HCT116 (cell line): ENCODE results near the gene MAPKAP1. TPM values are rescaled to one million over a fixed set of nuclear protein-coding genes. Genes with fewer than 3 reads are reported as not detected.

ENCODE experiments used
- ATAC-seq: fragments of 200-7000 bp; cut with Tn5 transposase; 2 replicates; pipeline ENCODE4 v1.9.1; 2020; ENCODE audit warnings: mild to moderate bottlenecking, moderate library complexity
- BruUV-seq: library from RNA; stranded (reverse); fragments of 400-500 nt; replicated peaks from 2 replicates; lab custom pipeline; 2021; lab: Mats Ljungman, UMichigan
- CTCF ChIA-PET: fragments of 300-600 bp; sonication (Branson Sonifier 250); formaldehyde crosslinking; loops from one replicate; lab custom pipeline; 2021; ENCODE audit warnings: antibody characterized with exemption; lab: Charles Lee
- POLR2A ChIA-PET: fragments of 300-600, 350-600 bp; sonication (Branson Sonifier 250); formaldehyde crosslinking; loops from one replicate; lab custom pipeline; 2021; ENCODE audit warnings: antibody characterized with exemption; lab: Charles Lee
- RAD21 ChIA-PET, 2 experiments: fragments of 300-600 bp; sonication (Branson Sonifier 250); formaldehyde crosslinking; loops; one replicate each; lab custom pipeline; 2023; ENCODE audit warnings: low total read pairs in 2 of 2; ENCODE audit not compliant: uncharacterized antibody in 2 of 2, unreplicated experiment in 2 of 2, low non-redundant PET in 1 of 2; lab: Charles Lee
- DNase-seq: peaks from one replicate; pipeline ENCODE4 v3.0.0-alpha.2; 2010; ENCODE audit warnings: low read depth, low spot score
- H2AFZ ChIP-seq: fragments of 200-600 bp; shearing (Covaris generic), sonication (generic); 2 replicates; pipeline ENCODE4 v1.6.1; 2017; ENCODE audit warnings: low read depth, mixed run types, mixed read lengths, antibody characterized with exemption, low read length; ENCODE audit not compliant: poor library complexity, severe bottlenecking
- H3K27ac ChIP-seq: 2 replicates; pipeline ENCODE4 v1.5.1; 2012; ENCODE audit warnings: low read depth, low read length
- H3K27me3 ChIP-seq: fragments of 200-600 bp; sonication (generic); 2 replicates; pipeline ENCODE4 v1.6.1; 2016; ENCODE audit warnings: mixed run types, low read length, mixed read lengths; ENCODE audit not compliant: insufficient read depth
- H3K36me3 ChIP-seq, 2 experiments: fragments of 200-500 bp in 1 of 2; fragments of 200-600 bp in 1 of 2; sonication (Bioruptor generic) in 1 of 2; sonication (generic) in 1 of 2; 2 replicates each; pipeline versions ENCODE4 v1.5.1 to v1.6.1; 2014 to 2016; ENCODE audit warnings: low read length in 2 of 2, inconsistent platforms in 1 of 2, mixed read lengths in 1 of 2, mixed run types in 1 of 2; ENCODE audit not compliant: insufficient read depth in 2 of 2, control insufficient read depth in 1 of 2
- H3K4me1 ChIP-seq, 2 experiments: fragments of 200-600 bp in 1 of 2; sonication (generic) in 1 of 2; 2 replicates each; pipeline versions ENCODE4 v1.5.1 to v1.6.1; 2012 to 2017; ENCODE audit warnings: low read length in 2 of 2, inconsistent platforms in 1 of 2, mild to moderate bottlenecking in 1 of 2, mixed read lengths in 1 of 2, mixed run types in 1 of 2, moderate library complexity in 1 of 2; ENCODE audit not compliant: insufficient read depth in 2 of 2, control insufficient read depth in 1 of 2
- H3K4me2 ChIP-seq: fragments of 200-600 bp; sonication (generic); 2 replicates; pipeline ENCODE4 v1.6.1; 2017; ENCODE audit warnings: mixed run types, low read length, mixed read lengths
- H3K4me3 ChIP-seq, 2 experiments: fragments of 200-600 bp in 1 of 2; sonication (generic) in 1 of 2; replicated peaks in 1 of 2; 2 replicates each; pipeline ENCODE4 v1.5.1; 2011 to 2016; ENCODE audit warnings: low read length in 2 of 2, control low read depth in 1 of 2, low read depth in 1 of 2, mild to moderate bottlenecking in 1 of 2, mixed read lengths in 1 of 2, mixed run types in 1 of 2
- H3K79me2 ChIP-seq: fragments of 200-600 bp; sonication (generic); 2 replicates; pipeline ENCODE4 v1.6.1; 2017; ENCODE audit warnings: mild to moderate bottlenecking, mixed run types, low read length, moderate library complexity, mixed read lengths; ENCODE audit not compliant: insufficient read depth
- H3K9ac ChIP-seq: fragments of 200-600 bp; sonication (generic); 2 replicates; pipeline ENCODE4 v1.6.1; 2016; ENCODE audit warnings: low read length, mixed read lengths
- H3K9me2 ChIP-seq: fragments of 200-600 bp; sonication (generic), shearing (Covaris generic); 2 replicates; pipeline ENCODE4 v1.6.1; 2017; ENCODE audit warnings: mixed run types, mild to moderate bottlenecking, moderate library complexity; ENCODE audit not compliant: insufficient read depth
- H3K9me3 ChIP-seq, 2 experiments: fragments of 200-500 bp in 1 of 2; fragments of 200-600 bp in 1 of 2; sonication (Bioruptor generic) in 1 of 2; sonication (generic) in 1 of 2; 2 replicates each; pipeline ENCODE4 v1.6.1; 2014 to 2017; ENCODE audit warnings: low read length in 2 of 2, mixed read lengths in 2 of 2, inconsistent platforms in 1 of 2, low read depth in 1 of 2, mild to moderate bottlenecking in 1 of 2, mixed run types in 1 of 2, moderate library complexity in 1 of 2; ENCODE audit not compliant: control insufficient read depth in 1 of 2, insufficient read depth in 1 of 2
- H4K20me1 ChIP-seq: fragments of 200-600 bp; sonication (generic), shearing (Covaris generic); 2 replicates; pipeline ENCODE4 v1.6.1; 2017; ENCODE audit warnings: mixed run types, mild to moderate bottlenecking, moderate library complexity; ENCODE audit not compliant: insufficient read depth
- CBX3 ChIP-seq: IDR thresholded peaks from 2 replicates; pipeline ENCODE4 v1.6.1; 2012; ENCODE audit warnings: low read depth
- EGR1 ChIP-seq: IDR thresholded peaks from 2 replicates; pipeline ENCODE4 v1.6.1; 2012; ENCODE audit warnings: low read depth
- ELF1 ChIP-seq: IDR thresholded peaks from 2 replicates; pipeline ENCODE4 v1.6.1; 2012; ENCODE audit warnings: low read depth, borderline replicate concordance
- EZH2 ChIP-seq: fragments of 200-600 bp; sonication (generic); IDR thresholded peaks from 2 replicates; pipeline ENCODE4 v1.6.1; 2017; ENCODE audit warnings: antibody characterized with exemption, mixed run types
- EZH2phosphoT487 ChIP-seq: fragments of 200-600 bp; IDR thresholded peaks from 2 replicates; pipeline ENCODE4 v1.6.1; 2018; ENCODE audit warnings: antibody characterized with exemption, borderline replicate concordance
- POLR2A ChIP-seq: IDR thresholded peaks from 2 replicates; pipeline ENCODE4 v1.7.0; 2011; ENCODE audit warnings: borderline replicate concordance; ENCODE audit not compliant: insufficient read depth, insufficient read length; ENCODE audit errors: extremely low read depth
- RAD21 ChIP-seq: IDR thresholded peaks from 2 replicates; pipeline ENCODE4 v1.6.1; 2012; ENCODE audit warnings: low read depth, mild to moderate bottlenecking
- SP1 ChIP-seq: IDR thresholded peaks from 2 replicates; pipeline ENCODE4 v1.6.1; 2012; ENCODE audit warnings: low read depth
- SRF ChIP-seq: IDR thresholded peaks from 2 replicates; pipeline ENCODE4 v1.6.1; 2012; ENCODE audit warnings: low read depth
- TCF7L2 ChIP-seq: IDR thresholded peaks from 2 replicates; pipeline ENCODE4 v1.7.0; 2011; ENCODE audit warnings: borderline replicate concordance, inconsistent platforms; ENCODE audit not compliant: insufficient read depth, insufficient read length; ENCODE audit errors: extremely low read depth
- YY1 ChIP-seq: IDR thresholded peaks from 2 replicates; pipeline ENCODE4 v1.6.1; 2011; ENCODE audit warnings: low read length, low read depth, moderate library complexity, mild to moderate bottlenecking; ENCODE audit not compliant: insufficient replicate concordance; ENCODE audit errors: extremely low read depth
- ZFX ChIP-seq: fragments of 450-650 bp; IDR thresholded peaks from 2 replicates; pipeline ENCODE4 v1.6.1; 2017
- ZNF274 ChIP-seq: fragments of 200-500 bp; sonication (Bioruptor generic); IDR thresholded peaks from 2 replicates; pipeline ENCODE4 v1.6.1; 2014; ENCODE audit warnings: mild to moderate bottlenecking, low read depth, low read length, inconsistent platforms
- intact Hi-C: fragments of 100-400 bp; cut with micrococcal nuclease; formaldehyde crosslinking; loops from 2 replicates; pipeline ENCODE4 v1.10.0; 2022
- total RNA-seq: library from RNA; stranded (reverse); gene quantifications from one replicate; pipeline ENCODE4 v1.2.1, GENCODE V29; 2021; ENCODE audit not compliant: unreplicated experiment
- TF ChIP-seq, protein P1 (sequence below): IDR thresholded peaks from 2 replicates; pipeline ENCODE4 v1.6.1; 2012
- TF ChIP-seq, protein P2 (sequence below), 3 experiments: fragments of 200-600 bp in 1 of 3; sonication (generic) in 1 of 3; IDR thresholded peaks in 2 of 3; conservative IDR thresholded peaks in 1 of 3; 2 replicates each; pipeline ENCODE4 v1.5.1; 2012 to 2017; ENCODE audit warnings: low read depth in 2 of 3, low read length in 2 of 3, antibody characterized with exemption in 1 of 3, borderline replicate concordance in 1 of 3, control low read depth in 1 of 3, mild to moderate bottlenecking in 1 of 3, mixed read lengths in 1 of 3, mixed run types in 1 of 3, moderate library complexity in 1 of 3; ENCODE audit not compliant: insufficient read depth in 1 of 3

The MAPKAP1 gene
- total RNA-seq, 1 experiment from 2014 or later = 72.5 TPM

DNA sequence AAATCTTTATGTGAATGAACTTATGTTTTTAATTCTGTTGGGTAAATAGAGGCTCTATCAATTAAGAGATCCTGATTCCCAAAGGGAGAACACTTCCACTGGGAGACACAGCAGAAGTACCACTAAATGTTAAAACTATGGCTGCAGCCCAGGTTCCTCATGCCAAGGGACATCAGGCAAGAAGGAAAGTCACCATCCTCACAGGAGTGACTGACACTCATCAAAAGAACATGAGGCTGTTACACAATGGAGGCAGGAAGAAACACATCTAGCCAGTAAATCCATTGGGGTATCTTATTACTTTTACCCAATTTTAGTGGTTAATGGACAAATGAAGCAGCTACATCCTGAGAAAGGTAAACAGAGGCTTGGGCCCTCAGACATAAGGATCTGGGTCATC, 94.4 kb downstream of the MAPKAP1 start:
- Histone ChIP-seq H3K4me2 (no peak overlapping the region), H3K9ac (no peak overlapping the region), H3K36me3 (no peaks in the 10 kb centered on the region), H2AFZ (no peak overlapping the region), H3K27me3 (no peaks in the 10 kb centered on the region), H3K27ac (no peak overlapping the region), H3K9me2 (no peaks in the 10 kb centered on the region), H3K4me1 (no peaks in the 10 kb centered on the region), H4K20me1 (peaks cover 12% of the 10 kb centered on the region; the same call in 1 of the 2 replicates), H3K4me3 (no peak overlapping the region), H3K9me3 (no peaks in the 10 kb centered on the region), H3K79me2 (peaks cover 62% of the 10 kb centered on the region)
- RAD21 ChIA-PET = no interaction called here
- intact Hi-C loops = no loop called here
- POLR2A ChIA-PET = no interaction called here
- CTCF ChIA-PET = no interaction called here
- BruUV-seq = no TSS peak
- TF ChIP-seq ZFX (no peak), ELF1 (no peak), EGR1 (no peak), POLR2A (no peak), SRF (no peak), ZNF274 (no peak), EZH2phosphoT487 (no peak), EZH2 (no peak), RAD21 (no peak), CBX3 (no peak), YY1 (no peak), SP1 (no peak), TCF7L2 (no peak)
- TF ChIP-seq, protein P1, sequence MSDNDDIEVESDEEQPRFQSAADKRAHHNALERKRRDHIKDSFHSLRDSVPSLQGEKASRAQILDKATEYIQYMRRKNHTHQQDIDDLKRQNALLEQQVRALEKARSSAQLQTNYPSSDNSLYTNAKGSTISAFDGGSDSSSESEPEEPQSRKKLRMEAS = no peak
- TF ChIP-seq, protein P2, sequence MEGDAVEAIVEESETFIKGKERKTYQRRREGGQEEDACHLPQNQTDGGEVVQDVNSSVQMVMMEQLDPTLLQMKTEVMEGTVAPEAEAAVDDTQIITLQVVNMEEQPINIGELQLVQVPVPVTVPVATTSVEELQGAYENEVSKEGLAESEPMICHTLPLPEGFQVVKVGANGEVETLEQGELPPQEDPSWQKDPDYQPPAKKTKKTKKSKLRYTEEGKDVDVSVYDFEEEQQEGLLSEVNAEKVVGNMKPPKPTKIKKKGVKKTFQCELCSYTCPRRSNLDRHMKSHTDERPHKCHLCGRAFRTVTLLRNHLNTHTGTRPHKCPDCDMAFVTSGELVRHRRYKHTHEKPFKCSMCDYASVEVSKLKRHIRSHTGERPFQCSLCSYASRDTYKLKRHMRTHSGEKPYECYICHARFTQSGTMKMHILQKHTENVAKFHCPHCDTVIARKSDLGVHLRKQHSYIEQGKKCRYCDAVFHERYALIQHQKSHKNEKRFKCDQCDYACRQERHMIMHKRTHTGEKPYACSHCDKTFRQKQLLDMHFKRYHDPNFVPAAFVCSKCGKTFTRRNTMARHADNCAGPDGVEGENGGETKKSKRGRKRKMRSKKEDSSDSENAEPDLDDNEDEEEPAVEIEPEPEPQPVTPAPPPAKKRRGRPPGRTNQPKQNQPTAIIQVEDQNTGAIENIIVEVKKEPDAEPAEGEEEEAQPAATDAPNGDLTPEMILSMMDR (IDR thresholded peaks at IDR 0.05 in 2 of 3, conservative IDR thresholded peaks at IDR 0.05 in 1 of 3; ENCODE audit: borderline replicate concordance in 1 of 3, insufficient read depth in 1 of 3, low read depth in 2 of 3, low read length in 2 of 3) = no peak
- ATAC-seq (no peak), DNase-seq (no peak)
